ENCODE measurements around the gene TRAPPC13. TPM values are rescaled to one million over a fixed set of nuclear protein-coding genes. Genes with fewer than 3 reads are reported as not detected.

The TRAPPC13 gene
- total and polyA plus RNA-seq, 10 of the 15 experiments (the other 5 are each of a cell fraction or from before 2014, with no cell fraction given) = 16.5 to 35.6 (median 25.0) TPM

DNA sequence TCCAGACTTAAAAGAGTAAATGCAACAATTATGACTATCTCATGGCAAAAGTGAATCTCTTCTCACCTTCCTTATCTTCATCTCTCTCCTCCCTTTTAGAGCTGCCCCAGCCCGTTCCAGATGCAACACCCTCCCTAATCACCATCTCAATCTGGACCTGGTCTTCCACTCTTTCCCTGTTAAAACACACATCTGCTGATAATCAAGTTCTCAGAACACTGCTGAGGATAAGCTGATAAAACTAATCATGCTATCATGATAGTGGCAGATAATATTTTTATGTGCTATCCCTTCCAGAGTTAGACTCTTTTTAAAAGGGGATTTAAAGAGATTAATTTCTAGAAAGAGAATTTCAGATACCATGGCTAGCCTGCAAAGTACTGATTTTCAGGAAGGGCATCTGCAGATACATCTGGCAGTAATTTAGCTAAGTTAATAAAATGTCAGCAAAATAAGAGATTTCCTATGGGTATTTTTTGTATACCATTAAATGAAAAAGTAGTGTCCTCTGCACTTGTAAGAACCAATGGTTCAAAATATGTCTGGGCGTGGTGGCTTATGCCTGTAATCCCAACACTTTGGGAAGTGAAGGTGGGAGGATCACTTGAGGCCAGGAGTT, 79.9 kb downstream of the TRAPPC13 start:
- TF ChIP-seq, protein P1, sequence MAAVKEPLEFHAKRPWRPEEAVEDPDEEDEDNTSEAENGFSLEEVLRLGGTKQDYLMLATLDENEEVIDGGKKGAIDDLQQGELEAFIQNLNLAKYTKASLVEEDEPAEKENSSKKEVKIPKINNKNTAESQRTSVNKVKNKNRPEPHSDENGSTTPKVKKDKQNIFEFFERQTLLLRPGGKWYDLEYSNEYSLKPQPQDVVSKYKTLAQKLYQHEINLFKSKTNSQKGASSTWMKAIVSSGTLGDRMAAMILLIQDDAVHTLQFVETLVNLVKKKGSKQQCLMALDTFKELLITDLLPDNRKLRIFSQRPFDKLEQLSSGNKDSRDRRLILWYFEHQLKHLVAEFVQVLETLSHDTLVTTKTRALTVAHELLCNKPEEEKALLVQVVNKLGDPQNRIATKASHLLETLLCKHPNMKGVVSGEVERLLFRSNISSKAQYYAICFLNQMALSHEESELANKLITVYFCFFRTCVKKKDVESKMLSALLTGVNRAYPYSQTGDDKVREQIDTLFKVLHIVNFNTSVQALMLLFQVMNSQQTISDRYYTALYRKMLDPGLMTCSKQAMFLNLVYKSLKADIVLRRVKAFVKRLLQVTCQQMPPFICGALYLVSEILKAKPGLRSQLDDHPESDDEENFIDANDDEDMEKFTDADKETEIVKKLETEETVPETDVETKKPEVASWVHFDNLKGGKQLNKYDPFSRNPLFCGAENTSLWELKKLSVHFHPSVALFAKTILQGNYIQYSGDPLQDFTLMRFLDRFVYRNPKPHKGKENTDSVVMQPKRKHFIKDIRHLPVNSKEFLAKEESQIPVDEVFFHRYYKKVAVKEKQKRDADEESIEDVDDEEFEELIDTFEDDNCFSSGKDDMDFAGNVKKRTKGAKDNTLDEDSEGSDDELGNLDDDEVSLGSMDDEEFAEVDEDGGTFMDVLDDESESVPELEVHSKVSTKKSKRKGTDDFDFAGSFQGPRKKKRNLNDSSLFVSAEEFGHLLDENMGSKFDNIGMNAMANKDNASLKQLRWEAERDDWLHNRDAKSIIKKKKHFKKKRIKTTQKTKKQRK (IDR thresholded peaks at IDR 0.05; ENCODE audit: low read depth, low read length) = no peak
- TF ChIP-seq, protein P2, sequence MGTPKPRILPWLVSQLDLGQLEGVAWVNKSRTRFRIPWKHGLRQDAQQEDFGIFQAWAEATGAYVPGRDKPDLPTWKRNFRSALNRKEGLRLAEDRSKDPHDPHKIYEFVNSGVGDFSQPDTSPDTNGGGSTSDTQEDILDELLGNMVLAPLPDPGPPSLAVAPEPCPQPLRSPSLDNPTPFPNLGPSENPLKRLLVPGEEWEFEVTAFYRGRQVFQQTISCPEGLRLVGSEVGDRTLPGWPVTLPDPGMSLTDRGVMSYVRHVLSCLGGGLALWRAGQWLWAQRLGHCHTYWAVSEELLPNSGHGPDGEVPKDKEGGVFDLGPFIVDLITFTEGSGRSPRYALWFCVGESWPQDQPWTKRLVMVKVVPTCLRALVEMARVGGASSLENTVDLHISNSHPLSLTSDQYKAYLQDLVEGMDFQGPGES (IDR thresholded peaks at IDR 0.05) = no peak
- TF ChIP-seq NRF1 (conservative IDR thresholded peaks at IDR 0.05; ENCODE audit: low read depth, low read length) (no peak), CREB1 (IDR thresholded peaks at IDR 0.05; ENCODE audit: low read depth) (no peak), GABPA (IDR thresholded peaks at IDR 0.05; ENCODE audit: low read depth) (no peak), SPI1 (IDR thresholded peaks at IDR 0.05; ENCODE audit: borderline replicate concordance, insufficient read depth, low read depth, low read length) (no peak), SIN3A (IDR thresholded peaks at IDR 0.05; ENCODE audit: low read depth, low read length) (no peak), NBN (IDR thresholded peaks at IDR 0.05) (no peak), KDM1A (IDR thresholded peaks at IDR 0.05; ENCODE audit: borderline replicate concordance) (no peak), MTA3 (IDR thresholded peaks at IDR 0.05; ENCODE audit: borderline replicate concordance, low read length) (no peak), MXI1 (IDR thresholded peaks at IDR 0.05; ENCODE audit: low read depth, low read length) (no peak), KLF5 (IDR thresholded peaks at IDR 0.05; ENCODE audit: partially characterized antibody) (no peak)
- TF ChIP-seq, protein P3, sequence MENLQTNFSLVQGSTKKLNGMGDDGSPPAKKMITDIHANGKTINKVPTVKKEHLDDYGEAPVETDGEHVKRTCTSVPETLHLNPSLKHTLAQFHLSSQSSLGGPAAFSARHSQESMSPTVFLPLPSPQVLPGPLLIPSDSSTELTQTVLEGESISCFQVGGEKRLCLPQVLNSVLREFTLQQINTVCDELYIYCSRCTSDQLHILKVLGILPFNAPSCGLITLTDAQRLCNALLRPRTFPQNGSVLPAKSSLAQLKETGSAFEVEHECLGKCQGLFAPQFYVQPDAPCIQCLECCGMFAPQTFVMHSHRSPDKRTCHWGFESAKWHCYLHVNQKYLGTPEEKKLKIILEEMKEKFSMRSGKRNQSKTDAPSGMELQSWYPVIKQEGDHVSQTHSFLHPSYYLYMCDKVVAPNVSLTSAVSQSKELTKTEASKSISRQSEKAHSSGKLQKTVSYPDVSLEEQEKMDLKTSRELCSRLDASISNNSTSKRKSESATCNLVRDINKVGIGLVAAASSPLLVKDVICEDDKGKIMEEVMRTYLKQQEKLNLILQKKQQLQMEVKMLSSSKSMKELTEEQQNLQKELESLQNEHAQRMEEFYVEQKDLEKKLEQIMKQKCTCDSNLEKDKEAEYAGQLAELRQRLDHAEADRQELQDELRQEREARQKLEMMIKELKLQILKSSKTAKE (IDR thresholded peaks at IDR 0.05; ENCODE audit: low read depth, poor library complexity, severe bottlenecking) = no peak
- TF ChIP-seq, protein P4, sequence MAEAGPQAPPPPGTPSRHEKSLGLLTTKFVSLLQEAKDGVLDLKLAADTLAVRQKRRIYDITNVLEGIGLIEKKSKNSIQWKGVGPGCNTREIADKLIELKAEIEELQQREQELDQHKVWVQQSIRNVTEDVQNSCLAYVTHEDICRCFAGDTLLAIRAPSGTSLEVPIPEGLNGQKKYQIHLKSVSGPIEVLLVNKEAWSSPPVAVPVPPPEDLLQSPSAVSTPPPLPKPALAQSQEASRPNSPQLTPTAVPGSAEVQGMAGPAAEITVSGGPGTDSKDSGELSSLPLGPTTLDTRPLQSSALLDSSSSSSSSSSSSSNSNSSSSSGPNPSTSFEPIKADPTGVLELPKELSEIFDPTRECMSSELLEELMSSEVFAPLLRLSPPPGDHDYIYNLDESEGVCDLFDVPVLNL (IDR thresholded peaks at IDR 0.05; ENCODE audit: low read depth, low read length) = no peak
- ChIA-PET CTCF (no interaction called here), SMC1A (ENCODE audit: uncharacterized antibody, unreplicated experiment) (no interaction called here), POLR2A (interaction anchor here (0.7 kb wide), 1 partner anchor 15 kb away, joined by 3 read pairs; no protein-coding TSS in a partner anchor), RAD21 (ENCODE audit: unreplicated experiment) (no interaction called here)
- ATAC-seq (no peak), DNase-seq (ENCODE audit: low read depth, low spot score) (no peak), FAIRE-seq (no peak)
- no peaks in the 10 kb centered on the region for H3K9me3 ChIP-seq (replicated peaks; ENCODE audit: control insufficient read depth, insufficient read depth, low read length)
- no TSS peak for BruUV-seq (replicated peaks)
- peaks cover 0 to 3% of the 10 kb centered on the region in 2 experiments; a peak in 1 of 4 replicates for H3K36me3 ChIP-seq (ENCODE audit: control insufficient read depth in 2 of 2, insufficient read depth in 2 of 2, low read length in 1 of 2)
- no peak overlapping the region for H3K4me2 ChIP-seq (ENCODE audit: control insufficient read depth, insufficient read depth)
- no peaks in the 10 kb centered on the region for H3K79me2 ChIP-seq (ENCODE audit: control insufficient read depth, insufficient read depth, low read length)
- H4K20me1 ChIP-seq (ENCODE audit: control insufficient read depth, insufficient read depth) = no peaks in the 10 kb centered on the region
- intact Hi-C loops (cut with micrococcal nuclease; ENCODE audit: unreplicated experiment) = no loop called here
- H3K9ac ChIP-seq (ENCODE audit: control insufficient read depth, insufficient read depth, low read length) = no peak overlapping the region
- no peak overlapping the region for H3K27ac ChIP-seq (ENCODE audit: control insufficient read depth, insufficient read depth)
- WGBS (ENCODE audit: insufficient coverage, insufficient replicate concordance, low lambda C conversion rate, missing lambda C conversion rate) = 100% methylated on average over 2 of the region's 2 CpGs
- no peak overlapping the region for H3K4me3 ChIP-seq
- H2AFZ ChIP-seq (ENCODE audit: control insufficient read depth, low read depth, low read length) = no peak overlapping the region
- H3K4me1 ChIP-seq (ENCODE audit: control insufficient read depth, insufficient read depth, low read length) = no peaks in the 10 kb centered on the region
- in situ Hi-C loops (cut with MboI) = no loop called here
- H3K27me3 ChIP-seq (replicated peaks in 1 of 2; ENCODE audit: control insufficient read depth in 2 of 2, insufficient read depth in 2 of 2, low read length in 1 of 2) = no peaks in the 10 kb centered on the region

Data from GM12878 (cell line).